ENCODE data around the gene IFIT1B.

DNA sequence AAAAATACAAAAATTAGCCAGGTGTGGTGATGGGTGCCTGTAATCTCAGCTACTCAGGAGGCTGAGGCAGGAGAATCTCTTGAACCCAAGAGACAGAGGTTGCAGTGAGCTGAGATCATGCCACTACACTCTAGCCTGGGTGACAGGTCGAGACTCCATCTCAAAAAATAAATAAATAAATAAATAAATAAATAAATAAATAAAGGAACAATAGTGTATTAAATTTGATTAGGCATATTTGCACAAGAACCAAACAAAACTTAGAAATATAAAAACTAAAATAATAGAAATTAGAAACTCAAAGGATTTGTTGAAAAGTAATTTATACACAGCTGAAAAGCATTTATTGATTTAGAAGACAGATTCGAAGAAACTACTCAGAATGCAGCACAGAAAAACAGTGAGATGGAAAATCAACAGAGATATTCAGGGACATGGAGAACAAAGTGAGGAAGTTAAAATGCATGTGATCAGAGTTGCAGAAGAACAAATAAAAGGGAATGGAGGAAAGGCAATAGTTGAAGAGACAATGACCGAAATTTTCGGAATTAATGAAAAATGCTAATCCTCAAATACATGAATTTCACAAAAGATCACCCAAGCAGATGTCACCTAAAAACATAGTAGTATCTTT lies 32.4 kb upstream of the IFIT1B start:
- no peak for TF ChIP-seq EZH2 (IDR thresholded peaks at IDR 0.05; ENCODE audit: low read length)
- TF ChIP-seq, protein P1, sequence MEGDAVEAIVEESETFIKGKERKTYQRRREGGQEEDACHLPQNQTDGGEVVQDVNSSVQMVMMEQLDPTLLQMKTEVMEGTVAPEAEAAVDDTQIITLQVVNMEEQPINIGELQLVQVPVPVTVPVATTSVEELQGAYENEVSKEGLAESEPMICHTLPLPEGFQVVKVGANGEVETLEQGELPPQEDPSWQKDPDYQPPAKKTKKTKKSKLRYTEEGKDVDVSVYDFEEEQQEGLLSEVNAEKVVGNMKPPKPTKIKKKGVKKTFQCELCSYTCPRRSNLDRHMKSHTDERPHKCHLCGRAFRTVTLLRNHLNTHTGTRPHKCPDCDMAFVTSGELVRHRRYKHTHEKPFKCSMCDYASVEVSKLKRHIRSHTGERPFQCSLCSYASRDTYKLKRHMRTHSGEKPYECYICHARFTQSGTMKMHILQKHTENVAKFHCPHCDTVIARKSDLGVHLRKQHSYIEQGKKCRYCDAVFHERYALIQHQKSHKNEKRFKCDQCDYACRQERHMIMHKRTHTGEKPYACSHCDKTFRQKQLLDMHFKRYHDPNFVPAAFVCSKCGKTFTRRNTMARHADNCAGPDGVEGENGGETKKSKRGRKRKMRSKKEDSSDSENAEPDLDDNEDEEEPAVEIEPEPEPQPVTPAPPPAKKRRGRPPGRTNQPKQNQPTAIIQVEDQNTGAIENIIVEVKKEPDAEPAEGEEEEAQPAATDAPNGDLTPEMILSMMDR (optimal IDR thresholded peaks at IDR 0.05 in 1 of 3, IDR thresholded peaks at IDR 0.05 in 1 of 3, conservative IDR thresholded peaks at IDR 0.05 in 1 of 3; ENCODE audit: extremely low read depth in 1 of 3, insufficient read depth in 2 of 3, low read length in 3 of 3), result no peak
